GM19463 (cell line): ENCODE data around the gene BMPR2.
"Not testable (repeated sequence)": the region's sequence is repeated elsewhere in the genome, so short reads cannot be mapped to it uniquely, and the experiment has no call there.

Experiments
- ATAC-seq: cut with Tn5 transposase; IDR thresholded peaks from one replicate; pipeline ENCODE4 v1.9.1; 2021; ENCODE audit warnings: mild to moderate bottlenecking, moderate library complexity; ENCODE audit not compliant: unreplicated experiment

BMPR2 gene

DNA sequence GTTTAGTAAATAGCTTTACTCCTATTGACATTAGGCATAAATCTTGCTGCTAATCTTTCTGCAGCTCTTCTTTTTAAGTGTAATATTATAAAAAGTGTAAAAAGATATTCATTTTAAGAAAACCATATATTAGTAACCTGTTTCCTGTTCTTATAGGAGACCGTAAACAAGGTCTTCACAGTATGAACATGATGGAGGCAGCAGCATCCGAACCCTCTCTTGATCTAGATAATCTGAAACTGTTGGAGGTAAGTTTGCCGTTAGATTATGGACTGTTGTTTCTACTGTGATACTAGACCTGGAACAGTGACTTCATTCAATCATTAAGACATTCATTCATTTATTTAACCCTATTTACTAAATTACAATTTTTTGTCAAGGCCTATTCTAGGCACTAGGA, 138.6 kb downstream of the BMPR2 start:
- no peak for ATAC-seq

DNA sequence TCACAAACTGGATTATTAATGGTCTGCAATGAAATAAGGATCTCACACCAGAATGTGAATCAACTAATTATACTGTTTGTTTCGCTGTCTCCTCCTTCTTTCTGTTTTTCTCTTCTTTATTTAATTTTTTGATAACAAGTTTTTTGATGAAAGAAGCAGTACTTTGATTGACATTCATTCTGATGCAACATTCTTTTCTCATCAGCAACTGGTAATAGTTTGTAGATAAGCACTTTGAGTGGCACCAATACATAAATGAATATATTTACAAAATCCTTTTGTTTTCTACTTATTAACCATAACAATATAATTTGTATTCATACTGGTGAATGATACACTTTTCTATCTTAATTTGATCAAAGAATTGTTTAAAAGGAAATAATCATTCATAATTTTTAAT, 143.3 kb downstream of the BMPR2 start:
- no peak for ATAC-seq

DNA sequence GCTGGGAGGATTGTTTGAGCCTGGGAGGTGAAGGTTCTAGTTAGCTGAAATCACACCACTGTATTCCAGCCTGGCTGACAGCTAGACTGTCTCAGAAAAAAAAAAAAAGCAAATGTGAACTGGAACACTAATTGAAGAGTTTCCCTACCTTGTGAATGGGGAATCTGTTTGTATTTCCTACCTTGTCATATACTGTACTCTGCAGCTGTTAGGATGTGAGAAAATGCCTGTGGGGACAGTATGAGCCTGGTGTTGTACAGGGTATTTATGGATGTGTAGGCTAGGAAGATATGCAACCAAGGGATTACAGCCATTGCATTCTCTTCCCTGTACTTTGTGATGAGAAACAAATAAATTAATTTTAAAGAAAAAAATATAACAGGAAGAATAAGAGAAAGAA, 145.3 kb downstream of the BMPR2 start:
- ATAC-seq, result no peak

DNA sequence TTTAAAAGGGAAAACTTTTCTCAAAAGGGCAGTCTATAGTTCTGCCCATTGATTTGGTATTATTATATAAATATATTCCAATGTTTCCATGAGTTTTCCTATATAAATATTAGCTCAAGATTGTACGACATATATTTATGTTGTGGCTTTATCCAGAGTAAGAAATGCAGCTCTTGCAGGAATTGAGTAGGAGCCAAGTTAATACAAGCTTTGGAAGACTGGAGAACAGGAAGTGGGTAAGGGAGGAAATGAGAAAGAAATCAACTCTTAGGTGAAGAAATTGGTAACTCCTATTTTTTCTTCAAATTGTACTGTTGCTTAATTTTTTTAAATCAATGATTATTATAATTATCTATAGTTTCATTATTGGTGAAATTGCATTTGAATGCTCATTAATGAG, 153.3 kb downstream of the BMPR2 start:
- ATAC-seq, result no peak

DNA sequence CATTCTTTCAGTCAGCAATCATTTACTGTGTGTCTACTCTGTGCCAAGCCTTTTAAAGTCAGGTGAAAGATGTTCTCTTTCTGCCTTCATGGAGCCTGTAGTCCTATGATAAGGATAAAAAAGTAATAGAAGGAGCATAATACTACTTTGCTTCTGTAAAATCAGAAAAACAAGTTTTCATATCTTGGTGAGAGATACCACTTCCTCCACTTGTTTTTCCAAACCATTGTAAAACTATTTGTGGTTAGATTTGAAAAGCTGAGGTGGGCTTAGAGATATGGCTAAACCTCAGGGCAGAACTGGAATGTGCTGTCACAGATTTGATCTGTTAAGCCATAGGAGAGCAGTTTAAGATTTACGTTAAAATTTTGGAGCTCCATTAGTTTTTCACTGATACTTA, 153.9 kb downstream of the BMPR2 start:
- no peak for ATAC-seq

DNA sequence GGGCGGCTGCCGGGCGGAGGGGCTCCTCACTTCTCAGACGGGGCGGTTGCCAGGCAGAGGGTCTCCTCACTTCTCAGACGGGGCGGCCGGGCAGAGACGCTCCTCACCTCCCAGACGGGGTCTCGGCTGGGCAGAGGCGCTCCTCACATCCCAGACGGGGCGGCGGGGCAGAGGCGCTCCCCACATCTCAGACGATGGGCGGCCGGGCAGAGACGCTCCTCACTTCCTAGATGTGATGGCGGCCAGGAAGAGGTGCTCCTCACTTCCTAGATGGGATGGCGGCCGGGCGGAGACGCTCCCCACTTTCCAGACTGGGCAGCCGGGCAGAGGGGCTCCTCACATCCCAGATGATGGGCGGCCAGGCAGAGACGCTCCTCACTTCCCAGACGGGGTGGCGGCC, 159.2 kb downstream of the BMPR2 start:
- ATAC-seq, result not testable (repeated sequence)

DNA sequence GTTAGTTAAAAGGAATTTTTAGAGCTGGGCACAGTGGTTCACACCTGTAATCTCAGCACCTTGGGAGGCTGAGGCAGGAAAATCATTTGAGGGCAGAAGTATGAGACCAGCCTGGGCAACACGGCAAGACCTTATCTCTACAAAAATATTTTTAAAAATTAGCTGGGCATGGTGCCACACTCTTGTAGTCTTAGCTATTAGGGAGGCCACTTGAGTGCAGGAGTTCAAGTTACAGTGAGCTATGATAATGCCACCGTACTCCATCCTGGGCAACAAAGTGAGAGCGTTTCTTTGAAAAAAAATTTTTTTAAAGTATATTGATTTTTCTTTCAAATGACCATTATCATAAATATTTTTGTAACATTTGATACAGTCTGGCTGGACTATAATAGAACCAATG, 165.0 kb downstream of the BMPR2 start:
- no peak for ATAC-seq

DNA sequence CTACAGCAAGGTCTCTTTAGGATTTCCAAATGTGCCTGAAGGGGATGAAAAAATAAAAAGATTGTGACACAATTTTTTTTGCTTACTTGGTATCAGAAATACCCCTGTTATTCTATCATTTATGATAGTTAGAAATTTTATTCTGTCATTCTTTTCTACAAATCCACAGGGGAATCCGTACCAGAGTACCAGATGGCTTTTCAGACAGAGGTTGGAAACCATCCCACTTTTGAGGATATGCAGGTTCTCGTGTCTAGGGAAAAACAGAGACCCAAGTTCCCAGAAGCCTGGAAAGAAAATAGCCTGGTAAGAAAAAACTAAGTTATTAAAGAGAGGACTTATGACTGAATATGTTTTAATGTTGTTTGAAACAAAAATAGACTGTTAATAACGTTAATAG, 166.0 kb downstream of the BMPR2 start:
- ATAC-seq, result no peak

DNA sequence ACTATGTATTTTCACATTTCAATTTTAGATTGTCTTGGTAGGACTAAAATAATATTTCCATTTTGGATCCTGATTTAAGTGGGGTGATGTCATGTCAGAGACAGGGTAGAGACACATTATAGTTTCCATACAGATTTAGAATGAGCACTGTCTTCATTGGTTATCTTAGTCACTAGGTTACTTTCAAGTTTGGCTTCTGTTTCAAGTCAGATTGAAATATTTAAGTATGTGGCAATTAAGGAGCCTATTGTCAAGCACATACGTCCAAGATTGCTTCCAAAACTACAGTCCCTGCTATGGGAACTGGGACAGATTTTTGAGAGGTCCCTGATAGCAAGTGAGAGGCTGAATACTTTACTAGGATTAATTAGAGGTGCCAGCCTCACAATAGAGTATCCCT, 169.4 kb downstream of the BMPR2 start:
- no peak for ATAC-seq

DNA sequence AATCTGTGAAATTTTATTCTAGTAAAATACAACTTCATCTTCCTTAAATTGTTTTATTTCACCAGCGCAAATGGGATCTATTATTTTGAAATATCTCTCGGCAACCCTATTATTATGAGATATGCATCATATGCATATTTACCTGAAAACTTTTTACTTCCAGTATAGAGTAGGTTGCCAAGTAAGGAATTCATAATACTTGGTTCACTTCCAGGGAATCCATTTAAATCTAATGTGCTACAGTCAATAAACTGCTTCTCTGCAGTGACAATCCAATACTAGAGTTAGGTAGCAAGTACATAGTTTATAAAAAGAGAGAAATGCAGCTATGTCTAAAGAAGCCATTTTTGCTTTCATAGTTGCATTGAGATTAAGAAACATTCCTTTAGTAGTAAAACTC, 169.8 kb downstream of the BMPR2 start:
- no peak for ATAC-seq

DNA sequence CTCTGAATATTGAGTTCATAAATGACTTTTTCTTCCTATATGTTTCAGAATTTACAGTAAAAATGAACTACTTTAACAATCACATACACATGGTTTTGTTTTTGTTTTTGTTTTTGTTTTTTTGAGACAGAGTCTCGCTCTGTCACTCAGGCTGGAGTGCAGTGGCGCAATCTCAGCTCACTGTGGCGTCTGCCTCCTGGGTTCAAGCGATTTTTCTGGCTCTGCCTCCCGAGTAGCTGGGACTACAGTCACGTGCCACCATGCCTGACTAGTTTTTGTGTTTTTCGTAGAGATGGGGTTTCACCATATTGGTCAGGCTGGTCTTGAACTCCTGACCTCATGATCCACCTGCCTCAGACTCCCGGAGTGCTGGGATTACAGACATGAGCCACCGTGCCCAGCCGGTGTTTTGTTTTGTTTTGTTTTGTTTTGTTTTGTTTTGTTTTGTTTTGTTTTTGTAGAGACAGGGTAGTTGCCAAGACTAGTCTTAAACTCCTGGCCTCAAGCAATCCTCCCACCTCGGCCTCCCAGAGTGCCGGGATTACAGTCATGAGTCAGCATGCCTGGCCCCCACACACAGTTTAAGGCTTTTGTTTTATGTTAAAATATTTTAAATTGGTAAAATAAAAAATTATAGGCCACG, 170.5 kb downstream of the BMPR2 start:
- ATAC-seq, result not testable (repeated sequence)

DNA sequence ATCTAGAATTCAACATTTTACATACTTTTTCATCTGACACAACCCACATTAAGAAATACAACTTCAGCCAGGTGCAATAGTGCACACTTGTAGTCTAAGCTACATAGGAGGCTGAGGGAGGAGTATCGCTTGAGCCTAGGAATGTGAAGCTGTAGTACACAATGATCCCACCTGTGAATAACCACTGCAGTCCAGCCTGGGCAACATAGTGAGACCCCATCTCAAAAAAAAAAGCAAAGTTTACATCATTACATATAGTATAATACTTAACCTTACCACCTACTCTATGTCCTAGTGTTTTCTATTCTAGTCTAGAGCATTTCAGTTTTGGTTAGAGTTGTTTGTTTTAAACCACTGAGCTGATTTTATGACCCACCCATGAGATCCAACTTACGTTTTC, 172.1 kb downstream of the BMPR2 start:
- ATAC-seq, result no peak

DNA sequence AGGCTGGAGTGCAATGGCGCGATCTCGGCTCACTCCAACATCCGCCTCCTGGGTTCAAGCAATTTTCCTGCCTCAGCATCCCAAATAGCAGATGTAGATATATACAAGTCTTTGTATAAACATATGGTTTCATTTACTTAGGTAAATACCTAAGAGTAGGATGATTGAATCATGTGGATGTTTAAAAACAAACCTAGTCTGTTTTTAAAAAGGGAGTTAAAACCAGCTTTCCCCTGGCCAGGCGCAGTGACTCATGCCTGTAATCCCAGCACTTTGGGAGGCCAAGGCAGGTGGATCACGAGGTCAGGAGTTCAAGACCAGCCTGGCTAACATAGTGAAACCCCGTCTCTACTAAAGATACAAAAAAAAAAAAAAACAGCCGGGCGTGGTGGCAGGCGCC, 174.9 kb downstream of the BMPR2 start:
- ATAC-seq, result not testable (repeated sequence)

DNA sequence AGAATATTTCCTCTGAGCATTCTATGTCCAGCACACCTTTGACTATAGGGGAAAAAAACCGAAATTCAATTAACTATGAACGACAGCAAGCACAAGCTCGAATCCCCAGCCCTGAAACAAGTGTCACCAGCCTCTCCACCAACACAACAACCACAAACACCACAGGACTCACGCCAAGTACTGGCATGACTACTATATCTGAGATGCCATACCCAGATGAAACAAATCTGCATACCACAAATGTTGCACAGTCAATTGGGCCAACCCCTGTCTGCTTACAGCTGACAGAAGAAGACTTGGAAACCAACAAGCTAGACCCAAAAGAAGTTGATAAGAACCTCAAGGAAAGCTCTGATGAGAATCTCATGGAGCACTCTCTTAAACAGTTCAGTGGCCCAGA, 179.2 kb downstream of the BMPR2 start:
- no peak for ATAC-seq

DNA sequence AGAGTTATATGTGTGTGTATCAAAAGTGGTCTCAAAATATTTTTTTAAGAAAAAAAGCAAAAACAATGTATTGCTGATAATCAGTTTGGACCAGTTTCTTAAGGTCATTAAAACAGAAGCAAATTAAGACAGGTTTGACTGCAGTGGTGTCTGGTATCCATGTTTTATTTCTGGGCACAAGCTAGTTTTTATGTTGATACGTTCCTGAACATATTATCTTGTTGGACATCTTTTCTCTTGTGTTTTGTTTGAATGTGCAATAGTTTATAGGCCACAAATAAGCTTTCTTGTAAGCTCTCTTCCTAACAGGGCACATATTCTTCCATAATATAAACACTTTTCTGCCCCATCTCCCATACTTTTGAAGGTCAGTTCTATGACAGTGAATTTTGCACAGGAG, 184.1 kb downstream of the BMPR2 start:
- no peak for ATAC-seq

DNA sequence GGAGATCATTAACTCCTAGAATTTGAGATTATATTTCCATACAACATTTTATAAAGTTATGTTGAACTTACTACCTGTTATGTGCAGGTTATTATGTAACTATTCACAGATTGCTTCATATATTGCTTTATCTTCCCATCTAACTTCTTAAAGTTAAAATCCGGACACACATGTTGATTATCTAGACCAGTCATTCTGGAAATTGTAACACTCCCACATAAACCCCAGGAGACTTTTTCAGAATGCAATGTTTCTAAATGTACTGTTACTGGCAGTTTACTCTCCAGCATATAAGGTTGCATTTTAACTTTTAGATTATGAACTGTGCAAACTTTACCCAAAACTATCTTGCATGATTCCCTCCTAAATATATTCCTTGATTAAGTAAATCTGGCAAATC, 188.1 kb downstream of the BMPR2 start:
- no peak for ATAC-seq

DNA sequence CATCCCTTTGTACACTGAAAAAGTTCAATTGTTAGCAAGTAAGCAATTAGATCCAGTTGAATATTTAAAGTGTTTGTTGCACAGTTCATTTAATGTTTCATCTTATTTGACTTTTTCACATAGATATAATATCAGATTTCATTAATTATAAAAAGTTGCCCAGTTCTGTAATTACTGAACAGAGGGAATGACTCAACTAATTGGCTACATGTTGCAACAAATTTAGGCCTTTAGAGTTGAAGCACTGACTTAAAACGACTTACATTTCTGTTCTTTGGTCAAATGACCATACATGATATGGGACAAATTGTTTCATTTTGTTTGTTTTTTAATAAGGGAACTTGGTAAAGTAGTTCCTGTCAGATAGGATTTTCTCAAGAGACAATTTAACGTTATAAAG, 190.2 kb downstream of the BMPR2 start:
- ATAC-seq, result no peak

DNA sequence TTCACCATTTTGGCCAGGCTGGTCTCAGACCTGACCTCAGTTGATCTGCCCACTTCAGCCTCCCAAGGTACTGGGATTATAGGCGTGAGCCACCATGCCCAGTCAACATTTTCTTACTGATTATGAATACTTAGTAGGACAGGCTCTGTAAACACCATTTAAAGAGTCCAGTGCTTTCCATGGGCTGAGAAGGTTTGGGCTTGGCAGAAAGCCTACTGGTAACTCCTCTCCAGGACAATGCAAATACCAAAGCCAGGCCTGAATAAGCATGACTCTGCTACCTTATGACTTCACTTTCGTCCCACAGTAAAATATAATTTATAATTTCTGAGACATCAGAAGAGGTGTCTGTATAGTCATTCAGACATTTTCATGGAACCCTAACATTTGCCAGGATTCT, 198.4 kb downstream of the BMPR2 start:
- ATAC-seq, result no peak

DNA sequence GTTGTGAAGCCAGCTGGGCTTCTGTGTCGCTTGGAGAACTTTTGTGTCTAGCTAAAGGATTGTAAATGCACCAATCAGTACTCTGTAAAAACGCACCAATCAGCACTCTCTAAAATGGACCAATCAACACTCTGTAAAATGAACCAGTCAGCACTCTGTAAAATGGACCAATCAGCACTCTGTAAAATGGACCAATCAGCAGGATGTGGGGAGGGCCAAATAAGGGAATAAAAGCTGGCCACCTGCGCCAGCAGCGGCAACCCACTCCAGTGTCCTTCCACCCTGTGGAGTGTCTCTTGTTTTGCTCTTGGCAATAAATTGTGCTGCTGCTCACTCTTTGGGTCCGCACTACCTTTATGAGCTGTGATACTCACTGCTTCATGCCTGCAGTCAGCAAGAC, 199.1 kb downstream of the BMPR2 start:
- ATAC-seq, result not testable (repeated sequence)

DNA sequence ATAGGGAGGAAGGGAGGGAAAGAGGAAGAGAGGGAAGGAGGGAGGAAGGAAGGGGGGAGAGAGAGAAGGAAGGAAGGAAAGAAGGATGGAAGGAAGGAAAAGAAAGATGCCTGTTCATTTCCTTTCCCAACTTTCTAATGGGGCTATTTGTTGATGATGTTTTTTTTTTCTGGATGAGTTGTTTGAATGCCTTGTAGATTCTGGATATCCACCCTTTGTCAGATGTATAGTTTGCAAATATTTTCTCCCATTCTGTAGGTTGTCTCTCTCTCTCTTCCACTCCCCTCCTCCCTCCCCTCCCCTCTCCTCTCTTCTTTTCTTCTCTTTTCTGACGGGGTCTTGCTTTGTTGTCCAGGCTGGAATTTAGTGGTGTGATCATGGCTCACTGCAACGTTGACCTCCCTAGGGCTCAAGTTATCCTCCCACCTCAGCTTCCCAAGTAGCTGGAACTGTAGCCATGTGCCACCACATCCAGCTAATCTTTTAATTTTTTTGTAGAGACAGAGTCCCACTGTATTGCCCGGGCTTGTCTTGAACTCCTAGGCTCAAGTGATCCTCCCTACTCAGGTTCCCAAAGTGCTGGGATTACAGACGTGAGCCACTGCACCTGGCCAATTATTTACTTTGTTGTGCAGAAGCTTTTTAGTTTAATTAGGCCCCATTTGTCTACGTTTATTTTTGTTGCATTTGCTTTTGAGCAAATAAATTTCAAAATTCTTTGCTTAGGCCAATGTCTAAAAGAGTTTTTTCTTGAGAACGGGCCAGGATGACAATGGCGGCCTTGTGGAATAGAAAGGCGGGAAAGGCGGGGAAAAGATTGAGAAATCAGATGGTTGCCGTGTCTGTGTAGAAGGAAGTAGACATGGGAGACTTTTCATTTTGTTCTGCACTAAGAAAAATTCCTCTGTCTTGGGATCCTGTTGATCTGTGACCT, 201.4 kb downstream of the BMPR2 start:
- ATAC-seq, result no peak

DNA sequence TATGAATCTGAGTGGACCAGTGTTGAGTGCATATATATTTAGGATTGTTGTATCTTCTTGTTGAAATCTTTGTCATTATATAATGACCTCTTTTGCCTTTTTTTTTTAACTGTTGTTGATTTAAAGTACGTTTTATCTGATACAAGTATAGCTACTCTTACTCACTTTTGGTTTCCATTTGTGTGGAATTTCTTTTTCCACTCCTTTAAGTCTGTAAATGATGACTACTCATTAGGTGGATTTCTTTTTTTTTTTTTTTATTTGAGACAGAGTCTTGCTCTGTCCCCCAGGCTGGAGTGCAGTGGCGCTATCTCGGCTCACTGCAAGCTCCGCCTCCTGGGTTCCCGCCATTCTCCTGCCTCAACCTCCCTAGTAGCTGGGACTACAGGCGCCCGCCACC, 206.7 kb downstream of the BMPR2 start:
- not testable (repeated sequence) for ATAC-seq

DNA sequence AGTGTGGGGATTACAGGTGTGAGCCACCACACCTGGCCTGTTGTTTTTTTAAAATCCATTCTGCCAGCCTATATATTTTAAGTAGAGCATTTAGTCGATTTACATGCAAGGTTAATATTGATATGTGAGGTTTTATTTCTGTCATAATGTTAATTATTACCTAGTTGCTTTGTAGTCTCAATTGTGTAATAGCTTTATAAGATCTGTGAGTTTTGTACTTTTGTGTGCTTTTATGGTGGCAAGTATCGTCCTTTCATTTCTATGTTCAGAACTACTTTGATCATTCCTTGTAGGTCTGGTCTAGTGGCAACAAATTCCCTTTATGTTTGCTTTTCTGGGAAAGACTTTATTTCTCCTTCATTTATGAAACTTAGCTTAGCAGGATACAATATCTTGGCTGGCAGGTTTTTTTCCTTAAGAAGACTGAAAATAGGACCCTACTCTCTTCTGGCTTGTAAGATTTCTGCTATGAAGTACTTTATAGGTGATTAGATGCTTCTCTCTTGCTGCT, 207.6 kb downstream of the BMPR2 start:
- no peak for ATAC-seq
